Suprapubic skin (tissue), 3 donors: ENCODE measurements around the gene GATAD2A.

Experiments
- EP300 ChIP-seq: sonication (generic); formaldehyde crosslinking; IDR thresholded peaks from one replicate; pipeline ENCODE4 v1.6.1; 2017; ENCODE audit warnings: antibody characterized with exemption
- TF ChIP-seq, protein P1 (sequence below), 2 donors: fragments of 200-600 bp in 1 of 2; fragments of 450-650 bp in 1 of 2; sonication (generic) in 1 of 2; IDR thresholded peaks; one replicate each; pipeline ENCODE4 v1.5.1; 2016 to 2019; ENCODE audit warnings: antibody characterized with exemption in 2 of 2, mild to moderate bottlenecking in 1 of 2, moderate library complexity in 1 of 2

- TF ChIP-seq, protein P1, sequence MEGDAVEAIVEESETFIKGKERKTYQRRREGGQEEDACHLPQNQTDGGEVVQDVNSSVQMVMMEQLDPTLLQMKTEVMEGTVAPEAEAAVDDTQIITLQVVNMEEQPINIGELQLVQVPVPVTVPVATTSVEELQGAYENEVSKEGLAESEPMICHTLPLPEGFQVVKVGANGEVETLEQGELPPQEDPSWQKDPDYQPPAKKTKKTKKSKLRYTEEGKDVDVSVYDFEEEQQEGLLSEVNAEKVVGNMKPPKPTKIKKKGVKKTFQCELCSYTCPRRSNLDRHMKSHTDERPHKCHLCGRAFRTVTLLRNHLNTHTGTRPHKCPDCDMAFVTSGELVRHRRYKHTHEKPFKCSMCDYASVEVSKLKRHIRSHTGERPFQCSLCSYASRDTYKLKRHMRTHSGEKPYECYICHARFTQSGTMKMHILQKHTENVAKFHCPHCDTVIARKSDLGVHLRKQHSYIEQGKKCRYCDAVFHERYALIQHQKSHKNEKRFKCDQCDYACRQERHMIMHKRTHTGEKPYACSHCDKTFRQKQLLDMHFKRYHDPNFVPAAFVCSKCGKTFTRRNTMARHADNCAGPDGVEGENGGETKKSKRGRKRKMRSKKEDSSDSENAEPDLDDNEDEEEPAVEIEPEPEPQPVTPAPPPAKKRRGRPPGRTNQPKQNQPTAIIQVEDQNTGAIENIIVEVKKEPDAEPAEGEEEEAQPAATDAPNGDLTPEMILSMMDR (IDR thresholded peaks at IDR 0.05): no peak
- TF ChIP-seq EP300: no peak
Measured at GRCh38 chr19:19409205-19409604, 3.7 kb downstream of the GATAD2A start.
